Common myeloid progenitor, CD34-positive (primary cell): Measurements from ENCODE around the gene ZSCAN10.
A peak's percentile ranks its signal among the peaks of the same experiment; 100 is the strongest.
"Not testable (repeated sequence)": the region's sequence is repeated elsewhere in the genome, so short reads cannot be mapped to it uniquely, and the experiment has no call there.

ENCODE experiments used
- CTCF ChIA-PET: fragments of 350-600 bp; sonication (Branson Sonifier 250); formaldehyde crosslinking; loops from one replicate; lab custom pipeline; 2021; ENCODE audit warnings: antibody characterized with exemption; lab: Charles Lee
- POLR2A ChIA-PET: fragments of 350-600 bp; sonication (Branson Sonifier 250); formaldehyde crosslinking; loops from one replicate; lab custom pipeline; 2021; ENCODE audit warnings: antibody characterized with exemption; lab: Charles Lee
- DNase-seq, 3 donors: peaks; one replicate each; pipeline versions ENCODE4 v3.0.0 to v3.0.0-alpha.2; 2013
- H3K27ac ChIP-seq, 2 experiments: 1 replicate in 1 of 2; 2 replicates in 1 of 2; pipeline ENCODE4 v1.7.0; 2013; ENCODE audit warnings: inconsistent platforms in 2 of 2, low read length in 2 of 2, mild to moderate bottlenecking in 2 of 2, low read depth in 1 of 2, moderate library complexity in 1 of 2; ENCODE audit not compliant: severe bottlenecking in 2 of 2, insufficient read depth in 1 of 2, poor library complexity in 1 of 2
- H3K27me3 ChIP-seq, 5 experiments: replicated peaks in 2 of 5; 1 replicate in 3 of 5; 2 replicates in 2 of 5; pipeline versions ENCODE4 v1.6.1 to v1.7.0; 2013; ENCODE audit warnings: low read length in 4 of 5, mild to moderate bottlenecking in 2 of 5, moderate library complexity in 2 of 5, inconsistent platforms in 1 of 5; ENCODE audit not compliant: insufficient read depth in 5 of 5, control insufficient read depth in 4 of 5
- H3K36me3 ChIP-seq, 4 experiments: 1 replicate in 2 of 4; 2 replicates in 2 of 4; pipeline versions ENCODE4 v1.6.1 to v1.7.0; 2013; ENCODE audit warnings: low read length in 3 of 4, control low read depth in 1 of 4, mild to moderate bottlenecking in 1 of 4; ENCODE audit not compliant: control insufficient read depth in 4 of 4, insufficient read depth in 4 of 4
- H3K4me1 ChIP-seq, 4 experiments: 1 replicate in 3 of 4; 2 replicates in 1 of 4; pipeline versions ENCODE4 v1.6.1 to v1.7.1; 2013; ENCODE audit warnings: low read length in 3 of 4, mild to moderate bottlenecking in 3 of 4, control low read depth in 1 of 4, inconsistent platforms in 1 of 4, moderate library complexity in 1 of 4; ENCODE audit not compliant: control insufficient read depth in 4 of 4, insufficient read depth in 4 of 4; ENCODE audit errors: control extremely low read depth in 1 of 4
- H3K4me3 ChIP-seq, 7 experiments: 1 replicate in 4 of 7; 2 replicates in 3 of 7; pipeline versions ENCODE4 v1.5.1 to v1.7.0; 2013; ENCODE audit warnings: mild to moderate bottlenecking in 7 of 7, low read length in 6 of 7, moderate library complexity in 6 of 7, inconsistent platforms in 2 of 7, low read depth in 2 of 7, control low read depth in 1 of 7; ENCODE audit not compliant: insufficient read depth in 4 of 7, control insufficient read depth in 1 of 7; ENCODE audit errors: extremely low read depth in 1 of 7
- H3K9me3 ChIP-seq, 5 experiments: 1 replicate in 4 of 5; 2 replicates in 1 of 5; pipeline versions ENCODE4 v1.6.1 to v1.7.1; 2013; ENCODE audit warnings: low read length in 4 of 5, mild to moderate bottlenecking in 2 of 5, inconsistent platforms in 1 of 5, low read depth in 1 of 5, moderate library complexity in 1 of 5; ENCODE audit not compliant: control insufficient read depth in 4 of 5, insufficient read depth in 2 of 5; ENCODE audit errors: control extremely low read depth in 1 of 5
- WGBS: methylation state at CpG from one replicate; pipeline ENCODE4 v1.1.5; 2013; ENCODE audit not compliant: insufficient coverage; 5-methylcytosine and 5-hydroxymethylcytosine counted together

ZSCAN10 gene

DNA sequence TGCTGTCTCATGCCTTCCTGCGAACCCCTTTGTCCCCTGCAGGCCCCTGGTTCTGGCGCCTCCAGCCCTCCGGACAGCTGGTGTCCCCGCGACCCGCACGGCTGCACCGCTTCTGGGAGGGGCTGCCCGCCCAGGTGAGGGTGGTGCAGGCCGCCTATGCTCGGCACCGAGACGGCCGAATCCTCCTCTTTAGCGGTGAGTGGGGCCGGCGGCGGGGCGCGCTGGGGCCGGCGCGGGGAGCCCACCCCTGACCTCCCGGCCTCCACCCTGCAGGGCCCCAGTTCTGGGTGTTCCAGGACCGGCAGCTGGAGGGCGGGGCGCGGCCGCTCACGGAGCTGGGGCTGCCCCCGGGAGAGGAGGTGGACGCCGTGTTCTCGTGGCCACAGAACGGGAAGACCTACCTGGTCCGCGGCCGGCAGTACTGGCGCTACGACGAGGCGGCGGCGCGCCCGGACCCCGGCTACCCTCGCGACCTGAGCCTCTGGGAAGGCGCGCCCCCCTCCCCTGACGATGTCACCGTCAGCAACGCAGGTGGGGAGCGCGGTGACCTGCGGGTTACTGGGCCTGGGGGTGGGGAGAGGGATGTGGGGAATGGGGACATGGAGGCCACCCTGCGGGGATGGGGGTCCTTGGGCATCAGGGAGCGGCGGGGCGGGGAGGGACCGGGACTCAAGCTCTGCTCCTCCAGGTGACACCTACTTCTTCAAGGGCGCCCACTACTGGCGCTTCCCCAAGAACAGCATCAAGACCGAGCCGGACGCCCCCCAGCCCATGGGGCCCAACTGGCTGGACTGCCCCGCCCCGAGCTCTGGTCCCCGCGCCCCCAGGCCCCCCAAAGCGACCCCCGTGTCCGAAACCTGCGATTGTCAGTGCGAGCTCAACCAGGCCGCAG, 40.7 kb downstream of the ZSCAN10 start:
- Histone ChIP-seq H3K4me1 (peaks cover 2 to 61% (median 50%) of the 10 kb centered on the region in 4 experiments), H3K27ac (peak overlapping the region in 1 of 2 experiments; percentile 61), H3K27me3 (peaks cover 0 to 6% (median 0%) of the 10 kb centered on the region in 5 experiments), H3K9me3 (no peaks in the 10 kb centered on the region), H3K36me3 (peaks cover 0 to 3% (median 0%) of the 10 kb centered on the region in 4 experiments), H3K4me3 (peak overlapping the region; percentile 64 to 90 (median 76))
- peak; percentile 47 to 63 (median 52) for DNase-seq
- ChIA-PET CTCF (interaction anchor here (0.6 to 6.6 kb wide), 21 partner anchors 10 to 403 kb away, joined by 3 to 82 read pairs (median 4); partner anchors contain the start of genes ZNF213 and ZSCAN10), POLR2A (interaction anchor here (0.7 kb wide), 1 partner anchor 92 kb away, joined by 3 read pairs; no protein-coding TSS in a partner anchor)
- 14% methylated on average over 52 of the region's 77 CpGs for WGBS

DNA sequence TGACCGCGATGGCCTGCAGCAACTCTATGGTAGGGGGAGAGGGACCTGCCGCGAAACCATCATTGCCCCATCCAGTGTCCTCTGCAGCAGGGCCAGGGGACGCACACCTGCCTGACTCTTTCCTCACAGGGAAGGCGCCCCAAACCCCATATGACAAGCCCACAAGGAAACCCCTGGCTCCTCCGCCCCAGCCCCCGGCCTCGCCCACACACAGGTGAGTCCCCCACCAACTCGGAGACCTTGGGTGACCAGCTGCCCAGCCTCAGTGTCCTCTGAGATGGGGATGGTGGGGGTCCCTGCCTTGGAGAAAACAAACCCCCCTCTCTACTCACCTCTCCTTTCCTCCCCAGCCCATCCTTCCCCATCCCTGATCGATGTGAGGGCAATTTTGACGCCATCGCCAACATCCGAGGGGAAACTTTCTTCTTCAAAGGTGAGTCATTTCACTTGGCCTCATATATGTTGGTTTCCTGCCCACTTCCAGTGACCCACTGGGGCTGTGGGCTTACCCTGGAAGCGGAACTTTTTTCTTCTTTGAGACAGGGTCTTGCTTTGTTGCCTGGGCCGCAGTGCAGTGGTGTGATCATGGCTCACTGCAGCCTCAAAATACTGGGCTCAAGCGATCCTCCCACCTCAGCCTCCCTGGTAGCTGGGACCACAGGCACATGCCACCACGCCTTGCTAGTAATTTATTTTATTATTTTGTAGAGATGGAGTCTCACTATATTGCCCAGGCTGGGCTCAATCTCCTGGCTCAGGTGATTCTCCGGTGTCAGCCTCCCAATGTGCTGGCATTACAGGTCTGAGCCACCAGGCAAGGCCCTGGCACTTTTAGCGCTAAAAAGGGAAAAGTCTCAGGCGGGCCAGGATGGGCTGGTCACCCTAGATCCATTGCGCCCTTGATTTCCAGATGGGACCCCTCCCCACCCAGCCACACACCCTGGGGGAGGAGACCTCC, 41.6 kb downstream of the ZSCAN10 start:
- H3K4me1 ChIP-seq = peaks cover 2 to 69% (median 50%) of the 10 kb centered on the region in 4 experiments

DNA sequence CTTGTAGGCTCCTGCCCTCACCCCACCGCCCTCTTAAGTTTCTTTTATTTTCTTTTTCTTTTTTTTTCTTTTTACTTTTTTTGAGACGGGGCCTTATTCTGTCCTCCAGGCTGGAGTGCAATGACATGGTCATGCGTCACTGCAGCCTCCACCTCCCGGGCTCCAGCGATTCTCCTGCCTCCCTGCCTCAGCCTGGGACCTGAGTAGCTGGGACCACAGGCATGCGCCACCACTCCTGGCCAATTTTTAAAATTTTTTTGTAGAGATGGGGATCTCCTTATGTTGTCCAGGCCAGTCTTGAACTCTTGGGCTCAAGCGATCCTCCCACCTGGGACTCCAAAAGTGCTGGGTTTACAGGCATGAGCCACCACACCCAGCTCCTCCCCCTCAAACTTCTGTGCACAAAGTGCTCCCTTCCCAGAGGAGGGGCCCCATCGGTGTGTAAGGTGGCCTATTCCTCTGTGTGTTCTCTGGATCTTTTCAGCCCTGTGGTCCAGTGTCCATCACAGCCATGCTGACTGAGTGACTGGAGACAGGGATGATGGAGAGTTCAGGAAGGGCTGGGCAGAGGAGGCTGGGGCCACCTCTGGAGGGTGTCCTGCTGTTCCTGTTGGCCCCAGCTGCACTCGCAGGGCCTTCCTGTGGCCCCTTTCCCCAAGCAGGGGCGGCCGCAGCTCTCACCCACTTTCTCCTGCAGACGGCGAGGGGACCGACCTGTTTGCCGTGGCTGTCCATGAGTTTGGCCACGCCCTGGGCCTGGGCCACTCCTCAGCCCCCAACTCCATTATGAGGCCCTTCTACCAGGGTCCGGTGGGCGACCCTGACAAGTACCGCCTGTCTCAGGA, 42.5 kb downstream of the ZSCAN10 start:
- peaks cover 0 to 3% (median 0%) of the 10 kb centered on the region in 4 experiments for H3K36me3 ChIP-seq
- H3K4me1 ChIP-seq = peaks cover 2 to 65% (median 50%) of the 10 kb centered on the region in 4 experiments
- ChIA-PET CTCF (interaction anchor here (0.9 to 6.6 kb wide), 5 partner anchors 19 to 75 kb away, joined by 3 to 82 read pairs (median 5); partner anchors contain the start of gene ZNF213), POLR2A (no interaction called here)
- H3K4me3 ChIP-seq = no peak overlapping the region
- DNase-seq = no peak
- H3K27me3 ChIP-seq = peaks cover 0 to 11% (median 1%) of the 10 kb centered on the region in 5 experiments
- WGBS = 94% methylated on average over 17 of the region's 19 CpGs
- no peak overlapping the region for H3K27ac ChIP-seq
- H3K9me3 ChIP-seq = no peaks in the 10 kb centered on the region

More for the DNA sequence above, 41.6 kb downstream of the ZSCAN10 start:
- Histone ChIP-seq H3K27me3 (peaks cover 0 to 6% (median 0%) of the 10 kb centered on the region in 5 experiments), H3K9me3 (no peaks in the 10 kb centered on the region), H3K27ac (no peak overlapping the region), H3K4me3 (peak overlapping the region in 4 of 7 experiments; percentile 34 to 90 (median 84)), H3K36me3 (peaks cover 0 to 3% (median 0%) of the 10 kb centered on the region in 4 experiments)
- POLR2A ChIA-PET = no interaction called here
- CTCF ChIA-PET = interaction anchor here (0.9 to 6.6 kb wide), 9 partner anchors 19 to 93 kb away, joined by 3 to 82 read pairs (median 3); partner anchors contain the start of gene ZNF213
- DNase-seq = no peak
- 95% methylated on average over 20 of the region's 22 CpGs for WGBS

DNA sequence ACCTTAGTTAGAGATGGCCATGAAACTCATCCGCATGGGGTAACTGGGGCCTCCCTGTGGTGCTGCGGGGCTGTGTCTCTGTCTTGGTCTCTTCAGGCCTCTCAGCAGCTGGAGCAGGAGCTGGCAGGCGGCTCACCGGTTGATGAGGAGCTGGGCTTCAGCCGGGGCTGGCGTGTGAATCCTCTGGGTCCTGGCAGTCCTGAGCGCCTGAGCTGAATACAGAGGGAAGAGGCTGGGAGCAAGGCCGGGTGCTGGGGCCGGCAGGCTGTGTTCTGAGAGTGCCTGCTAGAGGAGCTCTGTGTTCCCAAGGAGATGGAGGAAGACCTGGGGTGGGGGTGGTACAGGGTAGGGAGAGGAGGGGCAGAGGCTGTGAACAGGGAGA, 43.4 kb downstream of the ZSCAN10 start:
- H3K9me3 ChIP-seq, H3K4me3 ChIP-seq, H3K27ac ChIP-seq, POLR2A ChIA-PET, DNase-seq, H3K36me3 ChIP-seq: not testable (repeated sequence)
- CTCF ChIA-PET = interaction anchor here (0.9 to 6.6 kb wide), 6 partner anchors 16 to 76 kb away, joined by 3 to 82 read pairs (median 4); partner anchors contain the start of gene ZNF213
- H3K27me3 ChIP-seq = peaks cover 0 to 19% (median 4%) of the 10 kb centered on the region in 5 experiments
- H3K4me1 ChIP-seq = peaks cover 2 to 73% (median 55%) of the 10 kb centered on the region in 4 experiments
- WGBS = 94% methylated on average over 8 of the region's 9 CpGs

DNA sequence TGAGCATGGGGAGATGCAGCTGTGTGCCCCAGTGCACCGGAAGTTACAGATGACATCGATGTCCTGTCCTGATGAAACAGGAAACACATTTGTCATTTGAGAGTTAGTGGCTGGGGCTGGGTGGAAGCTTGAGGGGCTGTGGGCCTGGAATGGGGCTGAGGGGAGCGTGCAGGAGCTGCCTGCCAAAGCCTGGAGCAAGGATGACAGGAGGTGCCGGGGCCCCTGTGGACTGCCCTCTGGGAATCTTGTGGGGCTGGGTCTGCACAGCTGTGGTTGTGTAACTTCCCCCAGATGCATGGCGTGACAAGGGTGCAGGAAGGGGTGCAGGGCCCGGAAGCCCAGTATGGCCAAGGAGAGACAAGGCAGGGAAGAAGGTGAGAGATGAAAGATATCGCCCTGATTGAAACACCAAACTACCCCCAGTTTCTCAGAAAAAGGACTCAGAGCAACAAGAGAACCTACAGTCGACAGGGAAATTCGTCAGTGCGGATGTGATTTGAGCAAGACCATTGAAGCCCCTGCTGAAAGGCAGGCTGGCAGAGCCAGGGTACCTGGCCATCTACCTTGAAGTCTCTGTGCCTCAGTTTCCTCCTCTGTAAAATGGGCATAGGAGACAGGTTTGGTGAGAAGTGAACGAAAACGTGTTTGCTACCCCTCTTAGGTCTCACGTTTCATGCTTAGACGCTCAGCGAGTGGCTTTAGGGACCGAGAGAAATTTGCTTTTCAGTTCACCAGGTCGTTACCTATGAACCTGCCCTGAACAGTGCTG, 43.9 kb downstream of the ZSCAN10 start:
- POLR2A ChIA-PET = interaction anchor here (0.8 kb wide), 1 partner anchor 65 kb away, joined by 3 read pairs; no protein-coding TSS in a partner anchor
- CTCF ChIA-PET = interaction anchor here (0.7 to 6.6 kb wide), 6 partner anchors 16 to 76 kb away, joined by 3 to 82 read pairs (median 4); partner anchors contain the start of gene ZNF213
- Histone ChIP-seq H3K4me1 (peaks cover 2 to 73% (median 55%) of the 10 kb centered on the region in 4 experiments), H3K36me3 (peaks cover 0 to 3% (median 0%) of the 10 kb centered on the region in 4 experiments), H3K27ac (no peak overlapping the region), H3K4me3 (no peak overlapping the region), H3K9me3 (no peaks in the 10 kb centered on the region), H3K27me3 (peaks cover 0 to 25% (median 4%) of the 10 kb centered on the region in 5 experiments)
- 61% methylated on average over 14 of the region's 17 CpGs for WGBS
- DNase-seq = peak in 2 of 3 donors; percentile 76 to 82
